SU-DHL-6 (cell line): ENCODE data around the gene MKS1.

Source experiments
- H2AFZ ChIP-seq: fragments of 200-600 bp; sonication (generic); 2 replicates; pipeline ENCODE4 v1.6.1; 2014; ENCODE audit warnings: low read depth, mild to moderate bottlenecking, moderate library complexity, mixed read lengths, antibody characterized with exemption, low read length; ENCODE audit not compliant: severe bottlenecking
- H3F3A ChIP-seq: fragments of 200-600 bp; shearing (Covaris generic); 2 replicates; pipeline ENCODE4 v1.6.0; 2016; ENCODE audit warnings: antibody characterized with exemption, mild to moderate bottlenecking; ENCODE audit not compliant: insufficient read depth
- H3K27ac ChIP-seq: fragments of 200-600 bp; sonication (generic); 2 replicates; pipeline ENCODE4 v1.5.1; 2016; ENCODE audit warnings: low read depth, mild to moderate bottlenecking, low read length, moderate library complexity, mixed read lengths
- H3K27me3 ChIP-seq: fragments of 200-600 bp; sonication (generic), shearing (Covaris generic); 2 replicates; pipeline ENCODE4 v1.6.0; 2014; ENCODE audit warnings: mild to moderate bottlenecking, low read length
- H3K36me3 ChIP-seq: fragments of 200-600 bp; sonication (generic); 2 replicates; pipeline ENCODE4 v1.6.1; 2014; ENCODE audit warnings: mild to moderate bottlenecking, low read length, mixed read lengths
- H3K4me2 ChIP-seq: fragments of 300-600, 200-600 bp; shearing (Covaris generic), sonication (generic); 2 replicates; pipeline ENCODE4 v1.6.0; 2014; ENCODE audit warnings: low read length, low read depth, mild to moderate bottlenecking; ENCODE audit not compliant: poor library complexity, severe bottlenecking
- H3K4me3 ChIP-seq: fragments of 200-600 bp; sonication (generic); 2 replicates; pipeline ENCODE4 v1.5.1; 2014; ENCODE audit warnings: antibody characterized with exemption, low read length, mild to moderate bottlenecking, mixed read lengths; ENCODE audit not compliant: insufficient read depth, poor library complexity, severe bottlenecking
- H3K79me2 ChIP-seq: fragments of 200-600 bp; sonication (generic); 2 replicates; pipeline ENCODE4 v1.6.1; 2014; ENCODE audit warnings: mild to moderate bottlenecking, low read length, moderate library complexity; ENCODE audit not compliant: insufficient read depth
- H3K9ac ChIP-seq: fragments of 200-600 bp; sonication (generic); 2 replicates; pipeline ENCODE4 v1.7.0; 2014; ENCODE audit warnings: mild to moderate bottlenecking, low read length
- H3K9me2 ChIP-seq: fragments of 200-600 bp; sonication (generic); replicated peaks from 2 replicates; pipeline ENCODE4 v1.6.1; 2014; ENCODE audit warnings: low read length; ENCODE audit not compliant: insufficient read depth
- H3K9me3 ChIP-seq: fragments of 200-600 bp; sonication (generic); 2 replicates; pipeline ENCODE4 v1.6.1; 2014; ENCODE audit warnings: low read length, mixed read lengths; ENCODE audit not compliant: insufficient read depth
- H4K20me1 ChIP-seq: fragments of 200-600 bp; sonication (generic); 2 replicates; pipeline ENCODE4 v1.6.1; 2014; ENCODE audit warnings: low read depth, mild to moderate bottlenecking, antibody characterized with exemption, low read length, moderate library complexity, mixed read lengths
- CTCF ChIP-seq: fragments of 200-600 bp; sonication (generic); IDR thresholded peaks from one replicate; pipeline ENCODE4 v1.5.1; 2017; ENCODE audit warnings: antibody characterized with exemption, mild to moderate bottlenecking, low read length, moderate library complexity; ENCODE audit not compliant: insufficient read depth, poor library complexity, severe bottlenecking
- EZH2phosphoT487 ChIP-seq: fragments of 200-600 bp; sonication (generic), shearing (Covaris generic); conservative IDR thresholded peaks from 2 replicates; pipeline ENCODE4 v1.6.1; 2018; ENCODE audit warnings: mild to moderate bottlenecking, antibody characterized with exemption, low read length, moderate library complexity, mixed read lengths

The MKS1 gene

GRCh38 chr17:58248955-58249269 is 29.9 kb upstream of the MKS1 start:
- TF ChIP-seq EZH2phosphoT487 (no peak), CTCF (no peak)
- H3K9me2 ChIP-seq = no peaks in the 10 kb centered on the region
- H3K27ac ChIP-seq = no peak overlapping the region
- H3K9me3 ChIP-seq = no peaks in the 10 kb centered on the region
- H4K20me1 ChIP-seq = no peaks in the 10 kb centered on the region
- H3K9ac ChIP-seq = no peak overlapping the region
- H3K4me2 ChIP-seq = no peak overlapping the region
- no peak overlapping the region for H2AFZ ChIP-seq
- H3K4me3 ChIP-seq = no peak overlapping the region
- no peaks in the 10 kb centered on the region for H3K79me2 ChIP-seq
- H3K36me3 ChIP-seq = no peaks in the 10 kb centered on the region
- no peaks in the 10 kb centered on the region for H3K27me3 ChIP-seq
- H3F3A ChIP-seq = no peaks in the 10 kb centered on the region

- H3K9me2 ChIP-seq = no peaks in the 10 kb centered on the region
- H3K9me3 ChIP-seq = no peaks in the 10 kb centered on the region
- no peak for TF ChIP-seq EZH2phosphoT487
- no peak for TF ChIP-seq CTCF
- no peak overlapping the region for H3K9ac ChIP-seq
- no peak overlapping the region for H2AFZ ChIP-seq
- H3K27ac ChIP-seq = no peak overlapping the region
- no peak overlapping the region for H3K4me3 ChIP-seq
- no peaks in the 10 kb centered on the region for H3K27me3 ChIP-seq
- H3K79me2 ChIP-seq = no peaks in the 10 kb centered on the region
- no peaks in the 10 kb centered on the region for H3K36me3 ChIP-seq
- H4K20me1 ChIP-seq = no peaks in the 10 kb centered on the region
- no peak overlapping the region for H3K4me2 ChIP-seq
- H3F3A ChIP-seq = no peaks in the 10 kb centered on the region
Observed at GRCh38 chr17:58247511-58248363, 28.7 kb upstream of the MKS1 start.

- no peaks in the 10 kb centered on the region for H3K9me3 ChIP-seq
- no peaks in the 10 kb centered on the region for H4K20me1 ChIP-seq
- H3K4me3 ChIP-seq = no peak overlapping the region
- H3K9ac ChIP-seq = no peak overlapping the region
- no peaks in the 10 kb centered on the region for H3K27me3 ChIP-seq
- no peak overlapping the region for H3K27ac ChIP-seq
- H3F3A ChIP-seq = no peaks in the 10 kb centered on the region
- H3K79me2 ChIP-seq = no peaks in the 10 kb centered on the region
- H3K9me2 ChIP-seq = no peaks in the 10 kb centered on the region
- TF ChIP-seq CTCF = no peak
- TF ChIP-seq EZH2phosphoT487 = no peak
- no peaks in the 10 kb centered on the region for H3K36me3 ChIP-seq
- H3K4me2 ChIP-seq = no peak overlapping the region
- no peak overlapping the region for H2AFZ ChIP-seq
Observed at GRCh38 chr17:58246781-58247180, 27.7 kb upstream of the MKS1 start.
